H4 (cell line): Measurements from ENCODE around the gene NRXN3. TPM values are rescaled to one million over a fixed set of nuclear protein-coding genes. Genes with fewer than 3 reads are reported as not detected.
A peak's percentile ranks its signal among the peaks of the same experiment; 100 is the strongest.

ENCODE experiments used
- DNase-seq: peaks from one replicate; pipeline ENCODE4 v3.0.0-alpha.2; 2015; ENCODE audit warnings: low spot score
- total RNA-seq: library from RNA; depleted of rRNA; stranded (reverse); fragments of >200 nt; shearing (Covaris generic); gene quantifications from 2 replicates; pipeline ENCODE4 v1.2.3, GENCODE V29; 2014

NRXN3 gene
- total RNA-seq, 1 experiment from 2014 or later: 0.37 TPM

- no peak for DNase-seq
Observed at GRCh38 chr14:78709795-78710557, 539.8 kb downstream of the NRXN3 start.

- no peak for DNase-seq
Observed at GRCh38 chr14:78710963-78711362, 540.8 kb downstream of the NRXN3 start.

- DNase-seq: no peak
Observed at GRCh38 chr14:78713716-78714115, 543.5 kb downstream of the NRXN3 start.

- DNase-seq: no peak
Observed at GRCh38 chr14:78714711-78715110, 544.5 kb downstream of the NRXN3 start.

GRCh38 chr14:78721756-78722480 lies 551.7 kb downstream of the NRXN3 start:
- no peak for DNase-seq

GRCh38 chr14:78725086-78725485 lies 554.9 kb downstream of the NRXN3 start:
- DNase-seq: no peak

- DNase-seq: no peak
Observed at GRCh38 chr14:78737116-78737515, 566.9 kb downstream of the NRXN3 start.

- DNase-seq: no peak
Observed at GRCh38 chr14:78737601-78738000, 567.4 kb downstream of the NRXN3 start.

- DNase-seq: no peak
Observed at GRCh38 chr14:78746086-78746595, 576.0 kb downstream of the NRXN3 start.

GRCh38 chr14:78747813-78748212 lies 577.6 kb downstream of the NRXN3 start:
- no peak for DNase-seq

- DNase-seq: no peak
Observed at GRCh38 chr14:78752518-78753188, 582.5 kb downstream of the NRXN3 start.

GRCh38 chr14:78754059-78754458 lies 583.9 kb downstream of the NRXN3 start:
- DNase-seq: no peak

- DNase-seq: peak; percentile 9
Observed at GRCh38 chr14:78758333-78758732, 588.2 kb downstream of the NRXN3 start.

- no peak for DNase-seq
Observed at GRCh38 chr14:78762331-78762730, 592.2 kb downstream of the NRXN3 start.

GRCh38 chr14:78763746-78764145 lies 593.6 kb downstream of the NRXN3 start:
- DNase-seq: no peak

GRCh38 chr14:78764240-78764639 lies 594.1 kb downstream of the NRXN3 start:
- peak; percentile 13 for DNase-seq

- no peak for DNase-seq
Observed at GRCh38 chr14:78764645-78765044, 594.5 kb downstream of the NRXN3 start.

- no peak for DNase-seq
Observed at GRCh38 chr14:78767436-78767835, 597.3 kb downstream of the NRXN3 start.

- no peak for DNase-seq
Observed at GRCh38 chr14:78782551-78782950, 612.4 kb downstream of the NRXN3 start.

GRCh38 chr14:78785265-78785664 lies 615.1 kb downstream of the NRXN3 start:
- DNase-seq: no peak

GRCh38 chr14:78788467-78789360 lies 618.5 kb downstream of the NRXN3 start:
- no peak for DNase-seq
